OCI-LY1 (cell line): ENCODE measurements around the gene NKX2-8.

Source experiments
- EZH2 ChIP-seq: fragments of 200-600 bp; sonication (generic), shearing (Covaris generic); IDR thresholded peaks from 2 replicates; pipeline ENCODE4 v1.8.0; 2017; ENCODE audit warnings: borderline replicate concordance, mixed run types, mild to moderate bottlenecking, antibody characterized with exemption, low read length, moderate library complexity, mixed read lengths
- TF ChIP-seq, protein P1 (sequence below): fragments of 200-600 bp; sonication (generic), shearing (Covaris generic); IDR thresholded peaks from 2 replicates; pipeline ENCODE4 v1.5.1; 2017; ENCODE audit warnings: mild to moderate bottlenecking, antibody characterized with exemption, low read length, moderate library complexity, mixed read lengths

DNA sequence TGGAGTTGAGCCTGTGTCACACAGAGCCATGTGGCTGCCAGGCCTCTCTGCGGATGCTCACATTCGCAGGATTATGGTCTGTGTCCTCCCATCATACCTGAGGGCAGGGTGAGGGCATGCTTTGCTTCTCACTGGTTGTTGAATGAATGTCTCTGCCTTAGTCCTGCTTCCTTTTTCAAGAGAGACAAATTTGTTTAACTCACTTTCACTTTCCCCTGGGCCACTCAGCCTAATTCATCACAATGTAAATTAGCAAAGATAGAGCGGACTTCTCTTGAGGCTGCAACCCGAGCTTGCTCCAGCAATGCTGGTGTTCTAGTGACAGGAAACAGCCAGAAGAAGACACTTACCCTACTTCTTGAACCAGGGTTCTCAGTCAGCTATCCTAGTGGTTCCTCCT is 43.7 kb upstream of the NKX2-8 start:
- TF ChIP-seq, protein P1, sequence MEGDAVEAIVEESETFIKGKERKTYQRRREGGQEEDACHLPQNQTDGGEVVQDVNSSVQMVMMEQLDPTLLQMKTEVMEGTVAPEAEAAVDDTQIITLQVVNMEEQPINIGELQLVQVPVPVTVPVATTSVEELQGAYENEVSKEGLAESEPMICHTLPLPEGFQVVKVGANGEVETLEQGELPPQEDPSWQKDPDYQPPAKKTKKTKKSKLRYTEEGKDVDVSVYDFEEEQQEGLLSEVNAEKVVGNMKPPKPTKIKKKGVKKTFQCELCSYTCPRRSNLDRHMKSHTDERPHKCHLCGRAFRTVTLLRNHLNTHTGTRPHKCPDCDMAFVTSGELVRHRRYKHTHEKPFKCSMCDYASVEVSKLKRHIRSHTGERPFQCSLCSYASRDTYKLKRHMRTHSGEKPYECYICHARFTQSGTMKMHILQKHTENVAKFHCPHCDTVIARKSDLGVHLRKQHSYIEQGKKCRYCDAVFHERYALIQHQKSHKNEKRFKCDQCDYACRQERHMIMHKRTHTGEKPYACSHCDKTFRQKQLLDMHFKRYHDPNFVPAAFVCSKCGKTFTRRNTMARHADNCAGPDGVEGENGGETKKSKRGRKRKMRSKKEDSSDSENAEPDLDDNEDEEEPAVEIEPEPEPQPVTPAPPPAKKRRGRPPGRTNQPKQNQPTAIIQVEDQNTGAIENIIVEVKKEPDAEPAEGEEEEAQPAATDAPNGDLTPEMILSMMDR = no peak
- no peak for TF ChIP-seq EZH2
